GM19468 (cell line): ENCODE results near the gene PRR23B.

ENCODE experiments used
- ATAC-seq: cut with Tn5 transposase; IDR thresholded peaks from one replicate; pipeline ENCODE4 v1.9.1; 2021; ENCODE audit warnings: mild to moderate bottlenecking, moderate library complexity, moderate number of reproducible peaks; ENCODE audit not compliant: unreplicated experiment; ENCODE audit errors: extremely low read depth

PRR23B gene

GRCh38 chr3:138976047-138976446 lies 44.7 kb downstream of the PRR23B start:
- ATAC-seq, result no peak

GRCh38 chr3:138975351-138975750 lies 45.4 kb downstream of the PRR23B start:
- ATAC-seq, result no peak

- no peak for ATAC-seq
These were observed 46.3 kb downstream of the PRR23B start for GRCh38 chr3:138974462-138974861.

- ATAC-seq, result no peak
These were observed 47.8 kb downstream of the PRR23B start for GRCh38 chr3:138972941-138973340.

- ATAC-seq, result no peak
These were observed 48.9 kb downstream of the PRR23B start for GRCh38 chr3:138971766-138972320.
